ENCODE results near the gene GSTM4. TPM values are rescaled to one million over a fixed set of nuclear protein-coding genes. Genes with fewer than 3 reads are reported as not detected.
"Not testable (repeated sequence)": the region's sequence is repeated elsewhere in the genome, so short reads cannot be mapped to it uniquely, and the experiment has no call there.

The GSTM4 gene
- total and polyA plus RNA-seq, 2 of the 4 experiments (the other 2 are of a cell fraction), result 10.4 to 37.8 TPM

GRCh38 chr1:109678637-109679036, 22.7 kb downstream of the GSTM4 start:
- H3K23ac ChIP-seq (ENCODE audit: low read depth, low read length); in situ Hi-C loops (cut with MboI; ENCODE audit: low sequenced_read_pairs); POLR2A ChIA-PET (ENCODE audit: unreplicated experiment); H3K4me1 ChIP-seq (ENCODE audit: control insufficient read depth, insufficient read depth, low read length); H3K27ac ChIP-seq (ENCODE audit: insufficient read depth, low read length); CTCF ChIA-PET; H4K20me1 ChIP-seq (ENCODE audit: insufficient read depth, low read length); H3K9me3 ChIP-seq (ENCODE audit: control insufficient read depth, insufficient read depth, low read length); H3K36me3 ChIP-seq (ENCODE audit: control insufficient read depth, insufficient read depth, low read length); H3K79me1 ChIP-seq (ENCODE audit: low read depth in 1 of 2, low read length in 2 of 2); H2AK9ac ChIP-seq (replicated peaks; ENCODE audit: low read depth, low read length, poor library complexity); H2BK5ac ChIP-seq (ENCODE audit: low read depth, low read length, poor library complexity, severe bottlenecking); H2BK120ac ChIP-seq (ENCODE audit: low read depth, low read length); ATAC-seq (ENCODE audit: low read depth); H3K56ac ChIP-seq (ENCODE audit: extremely low read depth, insufficient read depth, low read length); BruUV-seq (replicated peaks); H2BK20ac ChIP-seq (ENCODE audit: low read depth, low read length); H3K4me3 ChIP-seq (ENCODE audit: insufficient read depth, low read depth, low read length); H3K9ac ChIP-seq (ENCODE audit: low read depth, low read length); H3K4ac ChIP-seq (ENCODE audit: low read depth, low read length); H3K27me3 ChIP-seq (ENCODE audit: control insufficient read depth, insufficient read depth, low read length); H2AK5ac ChIP-seq (ENCODE audit: low read depth, low read length); H3K9me1 ChIP-seq (ENCODE audit: insufficient read depth, low read length); H4K8ac ChIP-seq (ENCODE audit: low read depth in 2 of 2, low read length in 2 of 2); H4K5ac ChIP-seq (ENCODE audit: low read depth, low read length); dilution Hi-C loops (cut with HindIII; ENCODE audit: low sequenced_read_pairs, unreplicated experiment); H2BK15ac ChIP-seq (ENCODE audit: low read depth, low read length); H4K91ac ChIP-seq (ENCODE audit: insufficient read depth, low read depth, low read length); H3K14ac ChIP-seq (replicated peaks; ENCODE audit: low read depth, low read length); H2AFZ ChIP-seq (replicated peaks; ENCODE audit: low read length, poor library complexity); H3K18ac ChIP-seq (ENCODE audit: low read depth, low read length); H3K4me2 ChIP-seq (ENCODE audit: low read depth, low read length): not testable (repeated sequence)
- intact Hi-C loops (cut with micrococcal nuclease), result loop anchor here (5.0 kb wide), 1 partner anchor 44 kb away; no protein-coding TSS in a partner anchor
- 0 out of 2 replicates have a peak, but pooled peaks have one; percentile 53 for TF ChIP-seq NFE2L2 (IDR thresholded peaks at IDR 0.05; ENCODE audit: low read depth, low read length)
- WGBS, 2 experiments (ENCODE audit: extremely low coverage in 2 of 2, insufficient read length in 1 of 2), result no CpG with 5 or more reads among the region's 2 CpGs
- peak; percentile 0 for DNase-seq

DNA sequence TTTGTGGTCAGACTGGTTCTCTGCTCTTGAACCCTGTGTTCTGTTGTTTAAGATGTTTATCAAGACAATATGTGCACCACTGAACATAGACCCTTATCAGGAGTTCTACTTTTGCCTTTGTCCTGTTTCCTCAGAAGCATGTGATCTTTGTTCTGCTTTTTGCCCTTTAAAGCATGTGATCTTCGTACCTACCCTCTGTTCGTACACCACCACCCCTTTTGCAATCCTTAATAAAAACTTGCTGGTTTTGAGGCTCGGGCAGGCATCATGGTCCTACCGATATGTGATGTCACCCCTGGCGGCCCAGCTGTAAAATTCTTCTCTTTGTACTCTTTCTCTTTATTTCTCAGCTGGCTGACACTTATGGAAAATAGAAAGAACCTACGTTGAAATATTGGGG, 28.9 kb downstream of the GSTM4 start:
- H4K8ac ChIP-seq (ENCODE audit: low read depth in 2 of 2, low read length in 2 of 2); H4K5ac ChIP-seq (ENCODE audit: low read depth, low read length); H3K4me2 ChIP-seq (ENCODE audit: low read depth, low read length); CTCF ChIA-PET; H3K18ac ChIP-seq (ENCODE audit: low read depth, low read length); H3K56ac ChIP-seq (ENCODE audit: extremely low read depth, insufficient read depth, low read length); H3K9me3 ChIP-seq (ENCODE audit: control insufficient read depth, insufficient read depth, low read length); H3K4ac ChIP-seq (ENCODE audit: low read depth, low read length); H2AFZ ChIP-seq (replicated peaks; ENCODE audit: low read length, poor library complexity); H4K20me1 ChIP-seq (ENCODE audit: insufficient read depth, low read length); H3K4me3 ChIP-seq (ENCODE audit: insufficient read depth, low read depth, low read length); ATAC-seq (ENCODE audit: low read depth); DNase-seq; POLR2A ChIA-PET (ENCODE audit: unreplicated experiment); H3K14ac ChIP-seq (replicated peaks; ENCODE audit: low read depth, low read length); H2AK5ac ChIP-seq (ENCODE audit: low read depth, low read length); H3K27me3 ChIP-seq (ENCODE audit: control insufficient read depth, insufficient read depth, low read length); H2AK9ac ChIP-seq (replicated peaks; ENCODE audit: low read depth, low read length, poor library complexity); BruUV-seq (replicated peaks); H3K4me1 ChIP-seq (ENCODE audit: control insufficient read depth, insufficient read depth, low read length); H2BK5ac ChIP-seq (ENCODE audit: low read depth, low read length, poor library complexity, severe bottlenecking); dilution Hi-C loops (cut with HindIII; ENCODE audit: low sequenced_read_pairs, unreplicated experiment); H3K36me3 ChIP-seq (ENCODE audit: control insufficient read depth, insufficient read depth, low read length); H2BK120ac ChIP-seq (ENCODE audit: low read depth, low read length); H3K79me1 ChIP-seq (ENCODE audit: low read depth in 1 of 2, low read length in 2 of 2); intact Hi-C loops (cut with micrococcal nuclease); H2BK20ac ChIP-seq (ENCODE audit: low read depth, low read length); H3K9me1 ChIP-seq (ENCODE audit: insufficient read depth, low read length); in situ Hi-C loops (cut with MboI; ENCODE audit: low sequenced_read_pairs); H3K27ac ChIP-seq (ENCODE audit: insufficient read depth, low read length); H3K9ac ChIP-seq (ENCODE audit: low read depth, low read length); H4K91ac ChIP-seq (ENCODE audit: insufficient read depth, low read depth, low read length); H2BK15ac ChIP-seq (ENCODE audit: low read depth, low read length); H3K23ac ChIP-seq (ENCODE audit: low read depth, low read length): not testable (repeated sequence)
- no CpG with 5 or more reads among the region's 6 CpGs for WGBS, 2 experiments (ENCODE audit: extremely low coverage in 2 of 2, insufficient read length in 1 of 2)
